Ammon's horn (tissue), 1 donor: ENCODE measurements around the gene MYO9B.
A peak's percentile ranks its signal among the peaks of the same experiment; 100 is the strongest.

Source experiments
- DNase-seq: peaks from one replicate; pipeline ENCODE4 v3.0.0-alpha.2; 2016; ENCODE audit warnings: low spot score

The MYO9B gene

GRCh38 chr19:17242431-17243208, 167.0 kb downstream of the MYO9B start:
- no peak for DNase-seq

GRCh38 chr19:17243211-17243829, 167.7 kb downstream of the MYO9B start:
- no peak for DNase-seq

GRCh38 chr19:17243830-17244617, 168.4 kb downstream of the MYO9B start:
- no peak for DNase-seq

- DNase-seq: no peak
Measured at GRCh38 chr19:17244618-17245534, 169.3 kb downstream of the MYO9B start.

- DNase-seq: no peak
Measured at GRCh38 chr19:17245535-17245984, 170.0 kb downstream of the MYO9B start, which contains the start of gene NR2F6. TSS of gene NR2F6 (minus strand) at chr19:17245919. CDS start at chr19:17245220, 699 bp downstream.

GRCh38 chr19:17246681-17247425, 171.3 kb downstream of the MYO9B start:
- no peak for DNase-seq

GRCh38 chr19:17248011-17248776, 172.6 kb downstream of the MYO9B start:
- DNase-seq: no peak

GRCh38 chr19:17249887-17250548, 174.4 kb downstream of the MYO9B start:
- no peak for DNase-seq

GRCh38 chr19:17254636-17255035, 179.1 kb downstream of the MYO9B start:
- no peak for DNase-seq

- no peak for DNase-seq
Measured at GRCh38 chr19:17255150-17255621, 179.6 kb downstream of the MYO9B start.

GRCh38 chr19:17256130-17256529, 180.6 kb downstream of the MYO9B start:
- DNase-seq: no peak

GRCh38 chr19:17259118-17259780, 183.7 kb downstream of the MYO9B start:
- DNase-seq: no peak

GRCh38 chr19:17259934-17260333, 184.4 kb downstream of the MYO9B start:
- no peak for DNase-seq

GRCh38 chr19:17260842-17261325, 185.3 kb downstream of the MYO9B start:
- peak; percentile 70 for DNase-seq

- DNase-seq: no peak
Measured at GRCh38 chr19:17262557-17262956, 187.0 kb downstream of the MYO9B start.
